Transverse colon (tissue), 3 donors: ENCODE results near the gene USP17L5.

Experiments used
- CTCF ChIP-seq, 5 experiments: fragments of 200-600 bp in 3 of 5; fragments of 450-650 bp in 2 of 5; sonication (generic) in 3 of 5; IDR thresholded peaks; 1 replicate in 2 of 5; 2 replicates in 3 of 5; pipeline ENCODE4 v1.5.1; 2016 to 2017; ENCODE audit warnings: antibody characterized with exemption in 5 of 5, inconsistent platforms in 3 of 5, mild to moderate bottlenecking in 2 of 5, moderate library complexity in 1 of 5
- EP300 ChIP-seq: sonication (generic); formaldehyde crosslinking; IDR thresholded peaks from one replicate; pipeline ENCODE4 v1.6.1; 2017; ENCODE audit warnings: antibody characterized with exemption, low read depth

DNA sequence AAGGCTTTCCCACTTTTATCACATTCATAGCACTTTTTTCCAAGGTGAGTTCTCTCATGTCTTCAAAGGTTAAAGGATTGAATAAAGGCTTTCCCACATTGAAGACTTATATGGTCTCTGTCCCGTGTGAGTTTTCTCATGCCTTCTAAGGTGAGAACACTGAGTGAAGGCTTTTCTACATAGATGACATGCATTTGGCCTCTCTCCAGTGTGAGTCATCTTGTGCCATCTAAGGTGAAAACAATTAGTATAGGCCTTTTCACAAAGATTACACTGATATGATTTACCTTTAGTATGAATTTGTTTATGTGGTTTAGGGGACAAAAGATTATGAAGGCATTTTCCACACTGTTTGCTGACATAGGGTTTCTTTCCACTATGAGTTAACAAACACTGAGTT is 44.9 kb downstream of the USP17L5 start:
- no peak for TF ChIP-seq EP300
- no peak for TF ChIP-seq CTCF (IDR thresholded peaks at IDR 0.05)
